HG03097 (cell line): ENCODE measurements around the gene SCYL1.

Source experiments
- ATAC-seq: cut with Tn5 transposase; IDR thresholded peaks from one replicate; pipeline ENCODE4 v1.9.1; 2021; ENCODE audit not compliant: unreplicated experiment, low FRiP score

Gene SCYL1

DNA sequence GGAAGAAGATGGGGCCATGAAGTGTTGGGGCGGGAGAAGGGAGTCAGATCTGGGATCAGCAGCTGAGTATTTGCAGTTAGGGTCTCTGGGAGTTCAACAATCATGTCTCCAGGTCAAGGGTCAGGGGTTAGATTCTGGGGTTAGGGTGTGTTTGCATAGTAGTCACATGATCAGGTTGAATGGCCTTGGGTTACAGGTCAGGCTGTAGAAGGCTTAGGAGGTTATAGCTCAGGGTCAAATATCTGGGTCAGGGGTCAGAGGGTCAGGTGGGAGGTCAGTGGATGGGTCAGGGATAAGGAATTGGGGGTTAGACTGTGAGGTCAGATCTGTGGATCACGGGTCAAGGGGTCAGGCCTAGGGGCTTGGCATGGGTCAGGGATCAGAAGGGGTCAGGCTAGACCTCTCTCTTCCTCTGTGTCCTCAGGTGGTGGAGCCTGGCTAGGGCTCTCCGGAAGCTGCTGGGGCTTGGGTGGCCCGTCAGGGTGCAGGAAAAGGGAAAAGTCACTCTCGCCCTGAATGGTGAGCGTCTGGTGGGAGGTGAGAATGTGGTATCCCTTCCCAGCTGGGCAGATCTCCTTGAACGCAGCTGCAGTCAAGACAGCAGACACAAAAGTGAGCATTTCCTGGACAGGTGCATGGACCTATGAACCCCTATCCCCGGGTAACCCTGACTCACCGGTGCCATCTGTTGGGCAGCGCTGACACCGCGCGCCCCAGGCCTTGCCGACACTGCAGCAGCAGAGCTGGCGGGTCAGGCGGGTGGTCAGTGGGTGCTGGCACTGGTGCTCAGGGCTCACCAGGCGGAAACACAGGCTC, 26.9 kb downstream of the SCYL1 start:
- peak; percentile 68 for ATAC-seq

GRCh38 chr11:65552388-65552951, 27.6 kb downstream of the SCYL1 start:
- peak; percentile 11 for ATAC-seq

- ATAC-seq = no peak
These were observed 28.6 kb downstream of the SCYL1 start for GRCh38 chr11:65553301-65554001.

- ATAC-seq = no peak
These were observed 29.4 kb downstream of the SCYL1 start for GRCh38 chr11:65554057-65554818.

GRCh38 chr11:65554842-65555430, 30.1 kb downstream of the SCYL1 start:
- no peak for ATAC-seq

GRCh38 chr11:65555693-65556231, 30.9 kb downstream of the SCYL1 start:
- no peak for ATAC-seq

DNA sequence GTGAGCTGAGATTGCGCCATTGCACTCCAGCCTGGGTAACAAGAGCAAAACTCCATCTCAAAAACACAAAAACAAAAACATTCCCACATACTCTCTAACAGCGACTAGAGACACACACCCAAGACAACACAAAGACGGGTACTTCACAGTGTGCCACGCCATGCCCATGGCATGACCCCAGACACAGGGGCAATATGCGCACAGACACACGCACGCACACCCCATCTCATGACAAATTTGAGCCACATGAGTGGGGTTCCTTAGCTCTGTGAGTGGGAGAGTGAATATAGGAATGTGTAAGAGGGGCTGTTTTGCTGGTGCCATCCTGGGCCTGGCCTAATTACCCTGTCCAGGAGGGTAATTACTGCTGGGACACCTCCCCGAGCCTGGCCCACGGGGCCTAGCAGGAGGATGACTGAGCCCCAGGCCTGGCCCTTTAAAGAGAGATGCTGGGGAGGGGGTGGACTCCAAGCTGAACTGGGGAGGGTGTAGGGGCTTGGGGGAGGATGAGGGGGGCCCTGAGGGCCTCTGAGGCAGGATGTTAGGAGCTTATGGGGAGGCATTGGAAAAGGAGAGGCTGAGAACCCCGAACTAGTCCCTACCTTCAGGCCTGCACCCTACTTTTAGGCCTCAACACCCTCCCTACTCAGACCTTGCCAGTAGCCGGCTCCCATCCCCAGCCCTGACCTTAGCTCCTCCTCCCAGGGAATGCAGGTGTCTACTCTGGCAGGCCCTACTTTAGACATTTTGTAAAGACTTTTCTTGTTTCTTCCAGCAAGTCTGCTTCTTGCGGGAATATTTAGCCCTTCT, 31.8 kb downstream of the SCYL1 start:
- ATAC-seq = no peak

DNA sequence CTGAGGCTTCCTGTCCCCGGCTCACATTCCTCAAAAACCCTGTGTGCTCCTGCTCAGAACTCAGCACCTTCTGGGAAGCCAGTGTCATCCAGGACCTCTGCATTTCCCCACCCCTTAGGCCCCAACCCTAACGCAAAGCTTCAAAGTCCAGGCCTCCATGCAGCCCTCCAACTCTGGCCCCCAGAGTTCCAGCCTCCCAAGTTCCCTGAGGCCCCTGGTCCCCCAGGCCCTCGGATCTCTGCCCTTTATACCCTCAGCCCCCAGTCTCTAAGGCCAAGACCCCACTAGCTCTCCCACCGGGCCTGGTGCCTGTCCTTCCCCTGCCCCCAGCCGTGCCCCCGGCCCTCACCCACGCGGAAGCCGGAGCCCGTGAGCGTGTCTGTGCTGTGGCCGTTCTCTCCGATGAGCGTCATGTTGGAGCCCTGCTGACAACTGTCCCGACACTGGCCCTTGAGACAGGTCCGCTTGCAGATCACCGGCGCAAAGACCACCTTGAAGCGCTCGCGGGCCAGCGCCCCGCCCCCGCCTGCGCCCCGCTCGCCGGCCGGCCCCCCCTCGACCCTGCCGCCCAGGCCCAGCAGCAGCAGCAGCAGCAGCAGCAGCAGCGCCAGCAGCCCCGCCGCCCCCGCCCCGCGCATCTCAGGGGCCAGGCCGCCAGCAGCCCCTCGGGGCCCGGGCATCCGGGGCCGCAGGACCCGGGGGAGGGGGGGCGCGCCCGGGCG, 32.6 kb downstream of the SCYL1 start:
- ATAC-seq = no peak

- no peak for ATAC-seq
These were observed 33.4 kb downstream of the SCYL1 start, which contains the start of gene LTBP3 for GRCh38 chr11:65558002-65558929. Gene LTBP3, minus strand, starts transcription at chr11:65558359. Its CDS starts 400 bp downstream, at chr11:65557959.

DNA sequence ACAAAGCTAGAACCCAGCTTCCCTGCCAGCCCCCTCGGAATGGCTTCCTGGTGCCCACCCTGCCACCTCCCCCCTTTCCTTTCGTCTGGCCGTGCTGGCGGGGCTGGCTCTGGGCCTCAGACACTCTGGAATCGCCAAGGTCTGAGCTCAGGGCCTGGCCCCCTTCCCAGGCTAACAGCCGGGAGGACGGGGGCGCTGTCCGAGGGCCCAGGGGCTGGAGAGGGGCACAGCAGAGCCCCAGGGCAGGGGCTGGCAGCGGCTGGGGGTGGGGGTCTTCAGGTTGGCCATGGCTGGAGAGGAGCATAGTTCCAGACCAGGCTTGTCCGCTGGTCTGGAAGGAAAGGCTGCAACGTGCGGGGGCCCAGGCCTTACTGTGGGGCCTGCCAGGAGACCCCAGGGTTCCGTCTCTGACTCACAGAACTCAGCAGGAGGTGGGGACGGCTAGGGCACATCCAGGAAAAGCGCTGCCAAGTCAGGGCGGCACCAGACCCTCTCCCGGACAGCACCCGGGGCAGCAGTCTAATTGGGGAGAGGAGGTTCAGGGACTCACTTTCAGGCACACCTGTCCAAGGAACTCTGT, 34.1 kb downstream of the SCYL1 start:
- ATAC-seq = no peak

DNA sequence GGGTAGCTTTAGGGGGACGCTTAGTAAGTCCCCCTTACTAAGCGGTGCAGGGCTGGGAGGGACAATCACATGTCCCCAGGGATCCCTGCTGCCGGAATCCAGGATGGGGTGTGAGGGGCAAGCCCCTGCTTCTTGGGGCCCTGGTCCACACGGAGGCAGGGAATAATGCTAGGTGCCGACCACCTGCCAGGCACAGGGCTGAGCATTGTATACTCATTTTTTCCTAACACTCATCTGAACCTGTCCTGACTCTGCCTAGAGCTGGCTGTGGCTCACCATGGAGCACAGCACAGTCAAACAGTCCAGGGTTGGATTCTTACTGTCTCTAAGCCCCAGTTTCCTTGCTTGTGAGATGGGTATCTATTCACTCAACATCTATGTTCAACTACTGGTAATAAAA, 34.7 kb downstream of the SCYL1 start:
- no peak for ATAC-seq

DNA sequence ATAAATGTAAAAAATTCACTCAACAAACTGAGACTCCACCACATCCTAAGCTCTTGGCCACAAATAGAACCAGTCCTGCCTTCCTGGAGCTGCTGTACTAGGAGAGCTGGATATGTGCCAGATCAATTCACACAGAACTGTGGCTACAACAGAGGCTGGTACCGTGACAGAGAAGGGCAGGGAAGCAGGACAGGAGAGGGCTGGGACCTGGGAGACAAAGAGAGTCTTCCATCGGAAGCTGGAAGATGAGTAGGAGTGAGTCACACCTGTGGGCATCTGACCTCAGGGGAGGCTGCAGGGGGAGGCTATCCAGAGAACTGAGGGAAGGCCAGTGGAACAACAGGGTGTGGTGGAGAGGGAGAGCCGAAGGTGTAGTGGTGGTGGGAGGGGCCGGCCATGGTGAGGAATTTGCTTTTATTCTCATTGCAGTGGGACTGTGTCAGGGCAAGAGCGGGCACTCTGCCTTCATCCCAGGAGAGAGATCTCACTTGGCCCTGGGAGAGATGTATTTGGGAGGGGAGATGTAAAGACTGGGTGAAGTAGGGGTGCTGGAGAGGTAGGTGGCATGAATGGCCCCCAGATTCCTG, 35.2 kb downstream of the SCYL1 start:
- no peak for ATAC-seq

- ATAC-seq = no peak
These were observed 35.9 kb downstream of the SCYL1 start for GRCh38 chr11:65560555-65561418.

GRCh38 chr11:65562020-65562419, 37.1 kb downstream of the SCYL1 start:
- no peak for ATAC-seq

DNA sequence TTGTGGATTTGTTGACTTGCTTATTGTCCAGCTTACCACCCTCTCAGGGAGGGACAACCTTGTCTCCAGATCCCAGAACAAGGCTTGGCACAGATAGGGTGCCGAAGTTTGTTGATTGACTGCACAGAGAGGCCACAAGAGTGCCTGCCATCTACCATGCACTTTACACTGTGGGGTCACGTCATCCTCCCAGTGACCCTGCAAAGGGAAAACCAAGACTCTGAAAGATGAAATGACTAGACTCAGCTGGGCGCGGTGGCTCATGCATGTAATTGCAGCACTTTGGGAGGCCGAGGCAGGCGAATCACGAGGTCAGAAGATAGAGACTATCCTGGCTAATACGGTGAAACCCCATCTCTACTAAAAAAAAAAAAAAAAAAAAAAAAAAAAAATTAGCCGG, 37.9 kb downstream of the SCYL1 start:
- no peak for ATAC-seq

- ATAC-seq = no peak
These were observed 38.7 kb downstream of the SCYL1 start for GRCh38 chr11:65563601-65564000.
